IMR-90 (cell line): ENCODE data around the gene CWC25.

Experiments
- CHD1 ChIP-seq: IDR thresholded peaks from 2 replicates; pipeline ENCODE4 v1.6.1; 2012; ENCODE audit warnings: low read depth, low read length, improper control_type of control experiment
- CTCF ChIP-seq: conservative IDR thresholded peaks from 2 replicates; pipeline ENCODE4 v1.5.1; 2012; ENCODE audit warnings: mild to moderate bottlenecking, low read depth, low read length, improper control_type of control experiment
- POLR2A ChIP-seq: IDR thresholded peaks from 2 replicates; pipeline ENCODE4 v1.6.1; 2012; ENCODE audit warnings: mild to moderate bottlenecking, low read depth, low read length
- RFX5 ChIP-seq: IDR thresholded peaks from 2 replicates; pipeline ENCODE4 v1.8.0; 2012; ENCODE audit warnings: low read depth, mild to moderate bottlenecking, low read length, moderate library complexity

- no peak for TF ChIP-seq CTCF
- TF ChIP-seq POLR2A: no peak; the same call in 1 of the 2 replicates
- TF ChIP-seq CHD1: no peak
- no peak for TF ChIP-seq RFX5
Observed at GRCh38 chr17:38753071-38753506, 72.0 kb downstream of the CWC25 start.
